22Rv1 (cell line): ENCODE measurements around the gene ADH1C.

Source experiments
- CTCF ChIP-seq: fragments of 450-650 bp; IDR thresholded peaks from 2 replicates; pipeline ENCODE4 v1.5.1; 2017; ENCODE audit warnings: mild to moderate bottlenecking
- ZFX ChIP-seq: fragments of 450-650 bp; IDR thresholded peaks from 2 replicates; pipeline ENCODE4 v1.6.1; 2017; ENCODE audit warnings: antibody characterized with exemption, borderline replicate concordance

GRCh38 chr4:99390055-99390454 lies 37.5 kb upstream of the ADH1C start:
- TF ChIP-seq CTCF (no peak), ZFX (no peak)
